GM19455 (cell line): ENCODE results near the gene SLC27A3.

Experiments used
- ATAC-seq: cut with Tn5 transposase; IDR thresholded peaks from one replicate; pipeline ENCODE4 v1.9.1; 2021; ENCODE audit not compliant: unreplicated experiment

The SLC27A3 gene

DNA sequence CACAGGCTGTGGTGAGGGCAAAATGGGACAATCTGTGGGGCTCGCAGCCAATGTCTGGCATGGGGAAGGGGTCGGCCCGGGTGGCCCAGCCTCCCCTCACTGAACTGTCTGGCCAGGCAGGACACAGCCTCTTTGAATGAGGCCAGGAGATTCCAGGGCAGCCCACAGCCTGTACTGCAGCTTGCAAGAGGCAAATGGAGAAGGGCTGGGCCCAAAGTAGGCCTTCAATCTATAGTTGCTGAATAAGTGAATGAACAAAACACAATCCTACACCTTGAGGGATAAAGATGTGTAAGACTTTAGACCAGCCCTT, 23.2 kb downstream of the SLC27A3 start:
- ATAC-seq: no peak

DNA sequence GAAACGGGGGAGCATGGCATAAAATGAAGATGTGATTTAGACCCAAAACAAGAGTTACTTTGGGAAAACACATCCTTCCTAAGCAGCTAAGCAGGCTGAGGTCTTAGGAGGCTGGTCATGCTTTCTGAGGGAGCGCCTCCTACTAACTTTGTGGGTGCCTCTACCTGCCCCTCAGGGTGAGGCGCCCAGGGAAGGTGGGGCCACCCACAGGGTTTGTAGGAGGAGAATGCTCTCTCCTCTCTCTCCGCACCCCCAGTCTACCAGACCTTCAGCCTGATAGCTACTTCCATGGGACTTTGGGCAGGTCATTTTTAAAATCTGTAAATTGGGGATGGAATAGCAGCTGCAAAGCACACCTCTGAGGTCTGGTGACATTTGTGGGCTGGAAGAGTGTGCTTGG, 23.8 kb downstream of the SLC27A3 start:
- ATAC-seq: no peak

DNA sequence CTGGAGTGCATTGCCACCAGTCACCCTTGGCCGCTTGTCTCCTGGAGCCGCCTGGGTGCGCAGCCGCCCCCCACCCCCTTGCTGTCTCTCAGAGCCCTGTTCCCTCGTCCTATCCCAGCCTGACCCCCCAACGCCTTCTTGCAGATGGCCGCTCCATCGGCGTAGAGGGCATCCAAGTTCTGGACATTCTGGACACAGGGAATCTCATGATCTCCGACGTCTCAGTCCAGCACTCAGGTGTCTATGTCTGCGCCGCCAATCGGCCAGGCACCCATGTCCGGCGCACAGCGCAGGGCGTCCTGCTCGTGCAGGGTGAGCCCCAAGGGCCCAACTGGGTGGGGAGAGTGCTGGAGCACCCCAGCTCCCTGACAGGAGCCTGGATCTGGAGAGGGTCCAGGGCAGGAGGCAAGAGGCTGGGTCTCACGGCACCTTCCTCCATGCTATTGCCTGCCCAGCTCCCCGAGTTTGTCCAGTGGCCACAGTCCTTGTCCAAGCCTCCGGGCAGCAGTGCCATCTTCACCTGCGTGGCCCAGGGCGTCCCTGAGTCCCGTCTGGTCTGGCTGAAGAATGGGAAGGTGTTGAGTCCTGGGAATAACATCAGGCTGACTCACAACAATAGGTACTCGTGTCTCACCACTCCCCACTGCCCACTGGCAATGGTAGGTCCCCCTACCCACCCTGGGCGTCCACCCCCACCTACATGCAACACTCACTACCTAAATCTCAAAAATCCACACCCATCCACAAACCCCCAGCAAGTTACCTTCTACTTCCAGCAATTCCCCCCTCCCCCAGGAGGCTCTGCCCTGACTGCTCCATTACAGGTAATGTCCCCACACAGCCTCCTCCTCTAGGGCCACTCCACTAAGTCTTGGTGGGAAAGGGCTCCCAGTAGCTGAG, 24.6 kb downstream of the SLC27A3 start:
- ATAC-seq: no peak

DNA sequence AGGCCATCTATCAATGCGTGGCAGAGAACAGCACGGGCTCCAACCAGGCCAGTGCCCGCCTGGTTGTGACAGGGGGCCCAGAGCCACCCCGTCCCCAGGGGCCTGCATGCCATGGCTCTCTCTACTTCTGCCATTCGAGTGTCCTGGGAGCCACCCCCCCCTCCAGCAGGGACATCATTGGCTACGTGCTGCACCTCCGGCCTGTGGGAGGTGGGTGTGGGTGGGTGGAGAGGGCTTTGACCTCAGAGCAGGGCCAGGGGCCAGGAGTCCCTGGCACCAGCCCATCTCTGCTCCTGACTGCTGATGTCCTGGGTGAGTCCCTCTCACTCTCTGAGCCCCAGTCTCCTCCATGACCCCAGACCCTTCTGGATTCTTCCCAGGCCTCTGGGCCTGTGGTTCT, 25.3 kb downstream of the SLC27A3 start:
- ATAC-seq: no peak

DNA sequence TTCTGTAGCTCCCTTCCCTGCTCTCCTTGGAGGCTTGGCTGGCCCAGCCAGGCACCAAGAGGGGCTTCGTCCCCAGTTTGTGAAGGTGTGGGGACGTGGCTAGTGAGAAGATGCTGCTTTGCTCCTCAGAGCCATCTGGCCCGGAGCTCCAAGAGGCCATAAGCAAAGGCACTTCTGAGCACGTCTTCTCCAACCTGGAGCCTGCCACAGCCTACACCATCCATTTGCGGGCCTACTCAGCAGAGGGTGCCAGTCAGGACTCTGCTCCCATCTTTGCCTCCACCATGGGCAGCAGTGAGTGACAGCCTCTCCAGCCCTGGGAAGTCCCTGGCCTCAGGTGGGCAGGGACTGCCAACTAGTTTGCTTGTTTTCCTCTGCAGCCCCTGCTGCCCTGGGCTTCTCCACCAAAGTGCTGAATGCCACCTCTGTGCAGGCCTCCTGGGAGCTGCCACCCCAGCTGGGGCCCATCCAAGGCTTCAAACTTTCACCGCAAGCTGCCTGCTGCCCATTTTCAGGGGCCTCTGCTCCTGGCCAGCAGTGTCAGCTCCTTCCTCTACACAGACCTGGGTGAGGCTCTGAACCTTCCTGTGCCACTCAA, 25.9 kb downstream of the SLC27A3 start:
- no peak for ATAC-seq

DNA sequence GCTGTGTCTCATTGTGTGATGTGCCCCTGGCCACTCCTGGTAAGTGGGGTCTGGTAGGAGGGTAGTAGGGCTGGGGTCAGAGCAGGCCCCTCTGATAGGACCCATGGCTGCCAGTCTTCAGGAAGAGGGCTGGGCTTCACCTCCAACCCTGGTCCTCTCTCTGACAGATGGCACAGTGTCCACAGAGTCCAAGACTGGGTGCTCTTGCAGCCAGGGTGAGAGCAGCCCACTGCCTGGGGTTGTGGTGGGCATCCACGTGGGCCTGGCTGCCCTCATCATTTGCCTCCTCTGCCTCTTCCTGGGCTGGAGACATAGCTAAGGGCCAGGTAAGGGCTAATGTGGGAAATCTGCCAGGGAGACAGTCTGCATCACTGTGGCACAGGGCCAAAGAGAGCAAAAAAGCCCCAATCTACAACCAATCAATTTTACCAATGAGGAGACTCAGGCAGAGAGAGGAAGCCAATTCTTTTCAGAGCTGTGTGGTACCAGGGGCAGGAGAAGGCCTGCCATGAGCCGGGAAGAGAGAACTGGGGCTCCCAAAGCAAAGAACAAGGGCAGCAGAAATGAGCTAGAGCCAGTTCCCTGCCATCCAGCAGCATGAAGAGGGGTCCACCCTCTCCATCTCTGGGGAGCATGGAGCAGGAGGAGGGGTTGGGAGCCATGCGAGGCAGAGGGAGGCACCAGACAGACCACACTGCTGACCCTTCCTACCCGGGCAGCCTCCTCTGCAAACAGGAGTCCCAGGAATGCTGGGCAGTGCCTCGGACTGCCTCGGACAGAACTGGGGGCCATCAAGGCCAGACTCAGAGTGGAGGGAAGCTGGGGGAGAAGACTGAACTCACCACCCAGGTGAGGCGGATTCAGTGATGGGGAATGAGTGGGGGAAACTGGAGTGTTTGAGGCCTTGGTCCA, 26.8 kb downstream of the SLC27A3 start:
- ATAC-seq: no peak

DNA sequence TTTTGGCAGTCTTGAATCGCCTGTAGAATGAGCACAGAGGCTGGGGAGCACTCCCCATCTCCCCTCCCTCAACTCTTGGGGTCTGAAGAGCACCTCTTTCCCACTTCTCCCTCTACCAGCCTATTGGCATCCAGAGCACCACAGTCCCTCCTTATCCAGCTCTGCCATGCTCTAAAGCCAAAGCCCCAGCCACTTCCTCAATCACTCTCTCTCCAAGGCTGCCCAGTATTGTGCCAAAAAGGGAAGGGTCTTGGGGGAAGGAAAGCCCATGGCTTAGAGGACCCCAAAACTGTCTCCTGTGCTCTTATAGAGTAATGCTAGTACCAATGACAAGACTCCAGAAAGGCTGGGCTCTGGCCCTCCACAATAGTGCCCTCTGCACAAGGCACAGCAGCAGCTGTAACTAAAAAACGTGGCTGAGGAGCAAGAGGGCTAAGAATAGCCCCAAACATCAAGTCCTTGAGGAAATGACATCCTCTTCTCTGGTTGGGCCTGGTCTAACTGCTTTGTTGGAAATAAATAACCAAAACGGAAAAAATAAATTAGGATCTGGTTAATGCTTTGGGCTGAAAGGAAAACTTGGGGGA, 28.4 kb downstream of the SLC27A3 start:
- no peak for ATAC-seq

DNA sequence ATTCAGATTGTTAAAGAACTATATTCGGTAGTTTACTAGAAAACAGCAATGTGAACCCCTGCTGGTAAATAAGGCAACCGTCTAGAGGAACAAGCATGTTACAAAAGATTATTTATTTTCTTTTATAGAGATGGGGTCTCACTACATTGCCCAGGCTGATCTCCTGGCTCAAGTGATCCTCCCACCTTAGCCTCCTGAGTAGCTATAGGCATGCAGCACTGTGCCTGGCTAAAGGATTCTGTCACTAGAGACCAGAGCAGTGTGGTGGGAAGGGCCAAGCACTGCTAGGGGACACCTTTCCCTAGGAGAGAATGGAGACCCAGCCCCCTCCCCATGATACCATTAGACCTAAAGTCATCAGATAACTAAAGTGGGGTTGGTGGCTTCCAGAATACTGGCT, 28.9 kb downstream of the SLC27A3 start:
- ATAC-seq: no peak

DNA sequence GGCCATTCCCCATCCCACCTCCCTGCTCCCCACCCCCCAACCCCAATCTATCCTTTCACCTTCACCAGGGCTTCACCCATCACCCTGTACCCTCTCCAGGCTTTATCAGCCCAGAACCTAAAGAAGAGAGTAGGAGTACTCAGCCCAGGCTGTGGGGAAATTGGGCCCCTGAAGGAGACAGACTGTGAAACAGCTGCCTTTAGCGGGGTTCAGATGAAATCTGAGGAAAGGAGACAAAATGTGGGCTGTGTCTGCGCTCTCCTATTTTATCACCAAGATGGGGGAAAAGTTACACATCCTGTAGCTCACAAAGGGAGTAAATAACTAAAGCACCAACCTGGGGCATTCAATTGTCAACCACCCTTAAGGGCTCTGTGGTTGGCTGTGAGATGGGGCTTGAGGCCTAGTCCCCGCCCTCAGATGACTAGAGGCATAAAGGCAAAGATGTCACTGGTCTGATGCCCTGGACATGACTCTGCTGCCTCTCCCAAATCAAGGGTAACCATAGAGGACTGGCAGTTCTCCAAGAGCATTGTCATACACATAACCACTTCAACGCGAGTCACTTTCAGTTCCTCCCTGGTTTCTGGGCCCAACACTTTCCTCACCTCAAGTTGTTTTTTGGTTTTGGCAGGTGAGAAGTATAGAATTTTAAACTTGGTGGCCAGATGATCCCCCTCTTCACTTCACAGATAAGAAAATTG, 30.0 kb downstream of the SLC27A3 start:
- peak; percentile 93 for ATAC-seq

DNA sequence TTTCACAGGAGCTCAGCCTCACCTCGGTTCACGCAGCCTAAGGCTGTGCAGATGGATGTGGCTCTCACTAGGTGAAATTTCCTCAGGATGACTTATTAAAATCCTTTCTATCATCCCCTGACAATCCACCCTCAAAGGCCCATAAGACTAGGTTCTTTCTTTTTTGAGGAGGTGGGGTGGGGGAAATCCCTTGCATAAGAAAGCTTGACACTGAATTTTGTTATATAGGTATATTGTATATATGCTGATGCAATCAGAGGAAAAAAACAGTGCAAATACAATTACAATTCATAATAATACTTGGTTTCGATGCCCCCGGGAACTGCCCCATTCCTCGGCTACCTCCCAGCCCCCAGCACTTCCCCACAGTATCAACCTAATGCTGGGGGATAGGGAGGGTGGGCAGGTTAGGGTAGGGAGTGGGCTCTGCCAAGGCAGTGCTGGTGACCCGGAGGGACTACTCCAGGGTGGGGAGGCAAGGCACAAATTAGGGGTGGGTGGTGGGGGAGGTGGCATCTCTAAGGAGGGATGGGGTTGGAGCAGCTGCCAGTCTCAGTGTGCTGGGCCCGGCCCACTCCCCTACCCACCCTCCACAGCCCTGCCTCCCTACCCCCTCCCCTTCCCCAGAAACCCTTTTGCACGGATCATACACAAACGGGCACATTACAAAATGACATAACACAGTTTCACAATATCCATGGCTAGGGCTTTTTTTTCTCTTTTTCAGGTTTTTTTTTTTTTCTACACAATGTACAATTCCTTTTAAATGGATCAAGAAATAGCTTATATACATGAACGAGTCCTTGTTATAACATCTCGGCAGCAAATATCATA, 30.9 kb downstream of the SLC27A3 start:
- no peak for ATAC-seq

DNA sequence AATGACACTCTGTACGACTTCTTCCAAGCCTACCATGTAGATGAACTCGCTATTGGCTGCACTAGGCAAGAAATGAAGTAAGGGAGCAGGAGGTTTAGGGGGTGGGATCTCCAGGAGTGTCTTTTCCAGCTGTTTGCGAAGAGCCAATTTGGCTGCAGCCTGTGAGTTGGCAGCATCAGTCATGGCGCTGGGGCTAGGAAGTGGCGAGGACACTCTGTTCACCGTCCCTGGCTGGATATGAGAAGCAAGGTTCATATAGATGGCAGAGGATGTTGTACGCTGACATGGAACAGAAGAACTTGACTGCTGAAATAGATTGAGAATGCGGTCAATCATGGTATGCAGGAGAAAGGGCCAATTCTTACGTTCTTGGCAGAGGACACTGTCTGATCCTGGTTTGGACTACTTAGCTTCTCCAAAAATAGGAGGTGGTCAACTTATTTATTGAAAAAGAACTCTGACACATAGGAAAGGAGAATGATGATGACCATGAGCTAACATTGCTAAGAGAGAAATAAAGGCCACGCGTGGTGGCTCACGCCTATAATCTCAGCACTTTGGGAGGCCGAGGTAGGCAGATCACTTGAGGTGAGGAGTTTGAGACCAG, 41.2 kb downstream of the SLC27A3 start:
- no peak for ATAC-seq

DNA sequence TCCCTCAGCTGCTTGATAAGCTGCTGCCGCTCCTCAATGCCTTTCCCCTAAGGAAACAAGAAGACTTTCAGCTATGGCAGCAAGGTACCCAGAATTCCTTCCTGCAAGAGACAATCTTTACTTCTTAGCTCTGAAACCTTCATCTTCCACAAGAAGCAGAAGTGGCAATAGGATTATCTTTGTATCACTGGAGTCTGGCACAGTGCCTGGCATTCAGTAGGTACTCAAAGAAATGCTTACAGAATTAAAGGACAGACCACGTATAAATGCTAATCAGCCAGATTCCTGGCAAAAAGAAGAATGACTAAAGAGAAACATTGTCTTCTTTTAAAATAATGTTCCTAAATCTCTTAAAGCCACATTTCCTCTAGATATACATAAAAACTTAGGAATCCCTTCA, 43.7 kb downstream of the SLC27A3 start:
- no peak for ATAC-seq

DNA sequence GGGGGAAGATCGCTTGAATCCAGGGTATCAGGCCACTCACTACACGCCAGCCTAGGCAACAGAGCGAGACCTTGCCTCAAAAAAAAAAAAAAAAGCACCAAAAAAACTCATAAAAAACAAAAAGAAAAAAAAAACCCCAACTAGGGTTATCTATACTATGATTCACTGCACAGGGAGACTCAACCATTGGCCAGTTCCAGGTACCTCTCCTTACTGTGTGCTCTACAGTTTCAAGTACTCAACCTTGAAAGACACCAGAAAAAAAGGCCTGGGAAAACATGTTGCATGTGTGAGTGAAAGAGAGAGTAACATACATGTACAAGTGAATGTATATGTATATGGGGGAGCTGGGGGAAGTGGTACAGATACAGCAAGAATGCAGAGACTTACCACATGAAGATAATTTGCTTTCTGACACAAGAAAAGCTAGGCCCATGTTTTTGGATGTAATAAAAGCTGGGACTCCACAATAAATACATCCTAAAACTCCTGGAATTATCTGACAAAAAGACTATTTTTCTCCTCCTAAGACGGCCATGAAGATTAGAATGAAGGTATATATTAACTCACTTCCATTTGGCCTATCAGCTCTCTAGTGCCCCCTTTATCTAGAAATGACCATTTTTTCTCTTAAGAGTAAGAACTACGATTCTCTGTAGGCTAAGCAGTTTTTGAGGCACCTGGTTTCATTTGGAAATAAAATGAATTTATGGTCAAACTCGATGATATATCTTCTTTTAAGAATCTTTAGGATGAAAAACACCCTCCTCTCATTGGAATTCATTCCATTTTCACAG, 52.2 kb downstream of the SLC27A3 start:
- ATAC-seq: no peak
